Activated CD4-positive, alpha-beta memory T cell treated with anti-CD3 and anti-CD28 coated beads for 36 hours (primary cell): ENCODE measurements around the gene NOTCH3. TPM values are rescaled to one million over a fixed set of nuclear protein-coding genes. Genes with fewer than 3 reads are reported as not detected.

Experiments
- CTCF ChIA-PET: fragments of 350-600 bp; sonication (Branson Sonifier 250); formaldehyde crosslinking; loops from one replicate; lab custom pipeline; 2021; ENCODE audit warnings: antibody characterized with exemption, inconsistent platforms; lab: Charles Lee
- POLR2A ChIA-PET: fragments of 350-600 bp; sonication (Branson Sonifier 250); formaldehyde crosslinking; loops from one replicate; lab custom pipeline; 2021; ENCODE audit warnings: antibody characterized with exemption; lab: Charles Lee
- DNase-seq: peaks from one replicate; pipeline ENCODE4 v3.0.0-alpha.2; 2020
- H3K27ac Mint-ChIP-seq: one replicate; pipeline ENCODE4 v1.8.0; 2021; ENCODE audit warnings: mixed read lengths
- H3K27me3 Mint-ChIP-seq: one replicate; pipeline ENCODE4 v1.8.0; 2021; ENCODE audit warnings: mixed read lengths
- H3K36me3 Mint-ChIP-seq: one replicate; pipeline ENCODE4 v1.8.0; 2021; ENCODE audit warnings: mixed read lengths
- H3K4me1 Mint-ChIP-seq: one replicate; pipeline ENCODE4 v1.8.0; 2021; ENCODE audit warnings: low read depth, mixed read lengths
- H3K4me3 Mint-ChIP-seq: one replicate; pipeline ENCODE4 v1.8.0; 2021; ENCODE audit warnings: mild to moderate bottlenecking, mixed read lengths
- H3K9me3 Mint-ChIP-seq: one replicate; pipeline ENCODE4 v1.8.0; 2021; ENCODE audit warnings: mixed read lengths
- intact Hi-C: fragments of 100-400 bp; cut with micrococcal nuclease; formaldehyde crosslinking; loops from one replicate; pipeline ENCODE4 v1.15.1; 2023
- total RNA-seq, 2 experiments: library from RNA; stranded (reverse); gene quantifications; one replicate each; pipeline ENCODE4 v1.2.3, GENCODE V29; 2021

Gene NOTCH3
- total RNA-seq, 2 experiments from 2014 or later = not detected

DNA sequence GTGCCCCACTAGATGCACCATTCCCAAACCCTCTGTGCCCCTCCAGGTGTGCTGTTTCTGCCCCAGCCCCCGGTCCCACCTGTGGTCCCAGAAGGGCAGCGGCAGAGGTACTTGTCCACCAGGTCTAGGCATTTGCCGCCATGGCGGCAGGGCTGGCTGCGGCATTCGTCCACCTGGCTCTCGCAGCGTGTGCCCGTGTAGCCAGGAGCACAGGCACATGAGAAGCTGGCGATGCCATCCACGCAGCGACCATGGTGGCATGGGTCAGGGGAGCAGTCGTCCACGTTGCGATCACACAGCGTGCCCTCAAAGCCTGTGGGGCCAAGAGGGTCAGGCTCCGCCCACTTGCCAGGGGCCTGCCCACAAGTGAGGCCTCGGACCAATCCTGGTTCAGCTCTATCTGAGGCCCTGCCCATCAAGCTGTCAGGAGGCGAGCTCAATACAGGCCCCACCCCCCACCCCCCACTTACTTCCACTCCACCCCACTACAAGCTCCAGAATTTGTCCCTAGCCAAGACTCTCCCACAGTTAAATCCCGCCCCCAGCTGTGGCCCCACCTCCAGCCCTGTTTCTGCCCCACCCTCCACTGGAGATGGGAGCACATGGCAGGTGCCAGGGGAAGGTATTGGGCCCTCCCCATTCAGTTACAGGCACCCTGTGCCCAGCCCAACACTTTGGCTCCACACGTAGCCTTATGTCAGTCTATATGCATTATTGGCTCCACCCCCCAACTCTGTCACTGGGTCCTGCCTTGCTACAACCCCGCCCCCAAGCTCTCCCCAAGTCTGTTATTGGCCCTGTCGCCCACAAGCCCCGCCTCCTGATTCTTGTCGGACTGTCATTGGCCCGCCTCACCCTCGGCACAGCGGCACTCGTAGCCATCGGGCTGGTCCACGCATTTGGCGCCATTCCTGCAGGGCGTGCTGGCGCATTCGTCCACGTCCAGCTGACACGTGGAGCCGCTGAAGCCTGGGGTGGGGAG lies 13.5 kb downstream of the NOTCH3 start:
- Mint-ChIP-seq H3K36me3 (no peaks in the 10 kb centered on the region), H3K4me1 (no peaks in the 10 kb centered on the region), H3K9me3 (no peaks in the 10 kb centered on the region), H3K27me3 (peaks cover 11% of the 10 kb centered on the region), H3K27ac (no peak overlapping the region), H3K4me3 (no peak overlapping the region)
- DNase-seq = no peak
- ChIA-PET POLR2A (no interaction called here), CTCF (interaction anchor here (0.8 kb wide), 1 partner anchor 96 kb away, joined by 5 read pairs; no protein-coding TSS in a partner anchor)
- intact Hi-C loops = no loop called here

GRCh38 chr19:15185188-15185587 lies 15.6 kb downstream of the NOTCH3 start:
- Mint-ChIP-seq H3K27me3 (no peaks in the 10 kb centered on the region), H3K36me3 (no peaks in the 10 kb centered on the region), H3K27ac (no peak overlapping the region), H3K4me1 (no peaks in the 10 kb centered on the region), H3K4me3 (no peak overlapping the region), H3K9me3 (no peaks in the 10 kb centered on the region)
- ChIA-PET POLR2A (no interaction called here), CTCF (no interaction called here)
- DNase-seq = no peak
- intact Hi-C loops = no loop called here

DNA sequence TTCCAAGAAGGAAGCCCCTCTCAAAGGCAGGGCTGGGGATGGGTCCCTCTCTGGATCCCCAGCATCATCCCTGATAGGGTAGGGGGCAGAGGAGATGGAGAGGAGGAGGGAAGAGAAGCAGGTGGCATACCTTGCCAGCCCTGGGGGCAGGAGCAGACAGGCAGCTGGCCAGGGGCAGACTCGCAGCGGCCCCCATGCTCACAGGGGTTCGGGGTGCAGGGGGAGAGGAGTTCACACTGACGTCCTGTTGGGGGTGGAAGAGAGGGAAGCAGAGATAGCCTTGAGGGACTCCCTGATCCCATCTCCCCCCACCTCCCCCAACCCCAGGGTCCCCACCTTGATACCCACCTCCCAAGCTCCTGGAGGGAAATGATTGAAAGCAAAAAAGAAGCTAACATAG lies 16.0 kb downstream of the NOTCH3 start:
- POLR2A ChIA-PET = no interaction called here
- H3K36me3 Mint-ChIP-seq = no peaks in the 10 kb centered on the region
- CTCF ChIA-PET = no interaction called here
- intact Hi-C loops = no loop called here
- H3K9me3 Mint-ChIP-seq = no peaks in the 10 kb centered on the region
- no peaks in the 10 kb centered on the region for H3K4me1 Mint-ChIP-seq
- H3K27me3 Mint-ChIP-seq = no peaks in the 10 kb centered on the region
- DNase-seq = no peak
- no peak overlapping the region for H3K4me3 Mint-ChIP-seq
- H3K27ac Mint-ChIP-seq = no peak overlapping the region

DNA sequence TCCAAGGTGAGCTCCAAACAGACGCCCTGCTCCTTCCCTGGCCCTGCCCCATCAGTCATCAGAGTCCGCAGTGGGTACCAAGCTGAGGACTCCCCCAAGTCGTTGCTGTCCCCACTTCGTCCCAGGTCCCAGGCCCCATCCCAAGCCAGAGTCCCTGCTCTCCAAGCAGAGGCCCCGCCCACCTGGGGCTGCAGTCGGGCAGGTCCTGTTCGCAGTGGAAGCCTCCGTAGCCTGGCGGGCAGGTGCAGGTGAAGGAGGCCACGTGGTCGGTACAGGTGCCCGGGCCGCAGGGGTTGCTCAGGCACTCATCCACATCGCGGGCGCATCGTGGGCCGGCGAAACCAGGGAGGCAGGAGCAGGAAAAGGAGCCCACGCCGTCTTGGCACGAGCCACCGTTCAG lies 19.4 kb downstream of the NOTCH3 start:
- ChIA-PET CTCF (no interaction called here), POLR2A (no interaction called here)
- Mint-ChIP-seq H3K27me3 (peaks cover 4% of the 10 kb centered on the region), H3K4me3 (no peak overlapping the region), H3K4me1 (peaks cover 4% of the 10 kb centered on the region), H3K36me3 (no peaks in the 10 kb centered on the region), H3K27ac (no peak overlapping the region), H3K9me3 (no peaks in the 10 kb centered on the region)
- intact Hi-C loops = no loop called here
- DNase-seq = no peak

DNA sequence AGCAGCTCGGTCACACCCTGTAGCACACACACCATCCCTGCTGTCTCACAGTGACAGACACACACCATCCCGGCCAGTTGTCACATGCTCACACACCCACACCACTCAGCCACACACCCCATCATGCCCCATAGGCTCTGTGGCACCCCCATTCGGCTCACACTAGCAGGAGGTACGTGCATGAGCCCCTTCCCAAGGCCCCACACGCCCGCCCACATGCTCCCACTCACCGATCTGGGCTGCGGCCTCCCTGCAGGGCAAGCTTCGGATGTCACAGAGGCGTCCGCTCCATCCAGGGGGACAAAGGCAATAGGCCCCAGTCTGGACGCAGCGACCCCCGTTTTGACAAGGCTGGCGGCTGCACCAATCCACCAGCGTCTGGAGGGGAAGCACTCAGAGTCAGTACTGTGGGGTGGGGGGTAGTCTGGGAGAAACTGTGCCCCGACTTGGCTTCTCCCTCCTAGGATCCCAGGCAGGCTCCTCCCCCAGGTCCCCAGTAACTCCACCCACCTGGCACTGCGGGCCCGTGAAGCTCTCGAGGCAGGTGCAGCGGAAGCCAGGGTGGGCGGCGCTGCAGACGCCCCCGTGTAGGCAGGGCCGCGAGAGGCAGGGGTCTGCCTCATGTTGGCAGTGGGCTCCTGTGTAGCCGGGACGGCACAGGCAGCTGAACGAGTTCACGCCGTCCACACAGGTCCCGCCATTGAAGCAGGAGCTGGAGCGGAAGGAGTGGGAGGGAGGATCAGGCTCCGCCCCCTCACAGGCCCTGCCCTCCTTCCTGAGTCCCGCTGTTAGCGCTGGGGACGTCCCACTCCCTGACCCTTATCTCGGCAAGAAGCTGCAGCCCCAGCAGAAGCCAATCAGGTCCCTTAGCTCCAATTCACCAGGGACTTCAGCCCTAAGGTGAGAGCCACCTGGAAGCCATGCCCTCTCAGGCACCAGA lies 20.1 kb downstream of the NOTCH3 start:
- H3K36me3 Mint-ChIP-seq = no peaks in the 10 kb centered on the region
- intact Hi-C loops = no loop called here
- ChIA-PET POLR2A (no interaction called here), CTCF (no interaction called here)
- DNase-seq = no peak
- no peak overlapping the region for H3K27ac Mint-ChIP-seq
- no peaks in the 10 kb centered on the region for H3K9me3 Mint-ChIP-seq
- peaks cover 4% of the 10 kb centered on the region for H3K4me1 Mint-ChIP-seq
- H3K4me3 Mint-ChIP-seq = no peak overlapping the region
- peaks cover 4% of the 10 kb centered on the region for H3K27me3 Mint-ChIP-seq

- Mint-ChIP-seq H3K9me3 (no peaks in the 10 kb centered on the region), H3K27me3 (peaks cover 4% of the 10 kb centered on the region), H3K4me1 (peaks cover 4% of the 10 kb centered on the region), H3K4me3 (no peak overlapping the region), H3K36me3 (no peaks in the 10 kb centered on the region), H3K27ac (no peak overlapping the region)
- POLR2A ChIA-PET = no interaction called here
- CTCF ChIA-PET = interaction anchor here (0.7 to 1.7 kb wide), 2 partner anchors 48 to 241 kb away, joined by 3 to 12 read pairs; partner anchors contain the start of gene AKAP8L
- intact Hi-C loops = loop anchor here (5.0 kb wide), 1 partner anchor 74 kb away; no protein-coding TSS in a partner anchor
- DNase-seq = no peak
Measured at GRCh38 chr19:15178629-15179308, 22.0 kb downstream of the NOTCH3 start.

- Mint-ChIP-seq H3K4me1 (peaks cover 4% of the 10 kb centered on the region), H3K27me3 (peaks cover 4% of the 10 kb centered on the region), H3K36me3 (no peaks in the 10 kb centered on the region), H3K27ac (no peak overlapping the region), H3K4me3 (no peak overlapping the region), H3K9me3 (no peaks in the 10 kb centered on the region)
- POLR2A ChIA-PET = no interaction called here
- DNase-seq = peak; percentile 87
- intact Hi-C loops = loop anchor here (1.0 to 5.0 kb wide), 3 partner anchors 75 to 379 kb away; no protein-coding TSS in a partner anchor
- CTCF ChIA-PET = interaction anchor here (0.7 to 2.5 kb wide), 16 partner anchors 9 to 383 kb away, joined by 3 to 13 read pairs (median 5); partner anchors contain the start of genes AKAP8 and AKAP8L
Measured at GRCh38 chr19:15177269-15178116, 23.3 kb downstream of the NOTCH3 start.

- peaks cover 4% of the 10 kb centered on the region for H3K27me3 Mint-ChIP-seq
- ChIA-PET POLR2A (no interaction called here), CTCF (interaction anchor here (1.6 kb wide), 1 partner anchor 385 kb away, joined by 4 read pairs; no protein-coding TSS in a partner anchor)
- no peaks in the 10 kb centered on the region for H3K9me3 Mint-ChIP-seq
- DNase-seq = no peak
- intact Hi-C loops = loop anchor here (5.0 kb wide), 1 partner anchor 77 kb away; no protein-coding TSS in a partner anchor
- peak overlapping the region; percentile 15 for H3K27ac Mint-ChIP-seq
- H3K36me3 Mint-ChIP-seq = no peaks in the 10 kb centered on the region
- no peak overlapping the region for H3K4me3 Mint-ChIP-seq
- H3K4me1 Mint-ChIP-seq = peaks cover 4% of the 10 kb centered on the region
Measured at GRCh38 chr19:15175609-15176008, 25.2 kb downstream of the NOTCH3 start.

GRCh38 chr19:15173746-15174404 lies 26.9 kb downstream of the NOTCH3 start:
- H3K4me1 Mint-ChIP-seq = peaks cover 4% of the 10 kb centered on the region
- POLR2A ChIA-PET = no interaction called here
- H3K27ac Mint-ChIP-seq = no peak overlapping the region
- H3K9me3 Mint-ChIP-seq = no peaks in the 10 kb centered on the region
- intact Hi-C loops = no loop called here
- no peaks in the 10 kb centered on the region for H3K36me3 Mint-ChIP-seq
- CTCF ChIA-PET = interaction anchor here (0.7 to 1.8 kb wide), 3 partner anchors 48 to 403 kb away, joined by 3 to 6 read pairs (median 3); a partner anchor contains a TSS
- H3K4me3 Mint-ChIP-seq = no peak overlapping the region
- peak; percentile 21 for DNase-seq
- H3K27me3 Mint-ChIP-seq = peaks cover 4% of the 10 kb centered on the region

DNA sequence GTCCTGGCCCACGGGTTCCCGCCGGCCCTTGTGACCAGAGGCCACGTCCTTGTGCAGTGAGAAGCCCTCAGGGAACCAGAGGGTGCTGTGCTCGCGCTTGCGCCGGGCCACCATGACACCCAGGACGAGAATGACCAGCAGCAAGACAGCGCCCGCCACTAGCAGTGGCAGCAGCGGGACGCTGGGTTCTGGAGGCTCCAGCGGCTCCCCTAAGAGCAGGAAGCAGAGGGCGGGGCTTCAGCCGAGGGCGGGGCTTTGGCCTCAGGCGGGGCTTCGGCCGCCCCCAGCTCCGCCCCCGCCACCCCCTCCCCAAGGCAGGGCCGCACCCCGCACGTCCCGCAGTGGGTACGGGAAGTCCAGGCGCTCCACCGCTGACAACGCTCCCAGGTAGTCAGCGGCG lies 30.4 kb downstream of the NOTCH3 start:
- POLR2A ChIA-PET = no interaction called here

More for the DNA sequence above, 30.4 kb downstream of the NOTCH3 start:
- CTCF ChIA-PET = no interaction called here
- Mint-ChIP-seq H3K4me1 (no peaks in the 10 kb centered on the region), H3K4me3 (no peak overlapping the region), H3K36me3 (no peaks in the 10 kb centered on the region), H3K9me3 (peaks cover 13% of the 10 kb centered on the region), H3K27me3 (no peaks in the 10 kb centered on the region), H3K27ac (no peak overlapping the region)
- intact Hi-C loops = no loop called here
- DNase-seq = no peak
